GM21390 (cell line): Measurements from ENCODE around the gene ZSCAN20.
A peak's percentile ranks its signal among the peaks of the same experiment; 100 is the strongest.

Experiments
- ATAC-seq: cut with Tn5 transposase; IDR thresholded peaks from one replicate; pipeline ENCODE4 v1.9.1; 2021; ENCODE audit not compliant: unreplicated experiment

Gene ZSCAN20

GRCh38 chr1:33443080-33443704 lies 29.3 kb upstream of the ZSCAN20 start:
- no peak for ATAC-seq

DNA sequence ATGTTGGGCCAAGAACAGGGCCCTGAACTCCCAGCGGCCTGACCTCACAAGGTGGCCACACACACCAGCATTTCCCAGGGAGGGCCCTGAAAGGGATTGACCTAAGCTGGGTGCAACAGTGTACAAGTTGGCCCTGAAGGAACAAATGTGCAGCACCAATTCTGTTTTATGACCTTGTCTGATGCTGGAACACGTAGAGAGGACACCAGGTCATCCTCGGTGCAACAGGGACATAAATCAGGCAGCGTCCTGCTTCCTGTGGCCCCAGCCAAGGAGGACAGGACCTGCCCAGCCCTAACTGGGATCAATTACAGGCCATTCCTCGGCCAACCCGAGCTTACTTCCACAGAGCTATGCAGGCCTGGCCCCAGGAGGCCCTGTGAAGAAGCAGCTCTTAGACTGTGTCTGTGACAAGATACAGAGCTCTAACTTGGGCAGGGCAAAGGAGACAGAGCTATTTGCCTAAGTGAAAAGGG lies 28.7 kb upstream of the ZSCAN20 start:
- ATAC-seq, result no peak

DNA sequence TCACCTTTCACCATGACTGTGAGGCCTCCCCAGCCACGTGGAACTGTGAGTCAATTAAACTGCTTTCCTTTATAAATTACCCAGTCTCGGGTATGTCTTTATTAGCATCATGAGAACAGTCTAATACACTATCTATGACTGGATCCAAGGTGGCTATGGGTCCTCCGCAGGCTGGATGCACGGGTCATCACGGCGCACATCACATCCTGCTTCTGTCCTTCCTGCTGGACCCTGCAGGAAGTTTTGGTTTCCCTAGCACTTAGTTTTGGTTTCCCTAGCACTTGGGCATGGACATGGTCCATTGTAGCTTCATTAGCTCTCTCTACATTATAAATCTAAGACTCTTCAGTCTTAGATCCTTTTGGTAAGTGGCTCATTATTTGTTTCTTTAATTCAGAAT lies 27.3 kb upstream of the ZSCAN20 start:
- ATAC-seq, result no peak

GRCh38 chr1:33446590-33446989 lies 25.9 kb upstream of the ZSCAN20 start:
- ATAC-seq, result no peak

GRCh38 chr1:33454646-33455282 lies 17.7 kb upstream of the ZSCAN20 start:
- no peak for ATAC-seq

- no peak for ATAC-seq
Observed at GRCh38 chr1:33455539-33456501, 16.6 kb upstream of the ZSCAN20 start.

DNA sequence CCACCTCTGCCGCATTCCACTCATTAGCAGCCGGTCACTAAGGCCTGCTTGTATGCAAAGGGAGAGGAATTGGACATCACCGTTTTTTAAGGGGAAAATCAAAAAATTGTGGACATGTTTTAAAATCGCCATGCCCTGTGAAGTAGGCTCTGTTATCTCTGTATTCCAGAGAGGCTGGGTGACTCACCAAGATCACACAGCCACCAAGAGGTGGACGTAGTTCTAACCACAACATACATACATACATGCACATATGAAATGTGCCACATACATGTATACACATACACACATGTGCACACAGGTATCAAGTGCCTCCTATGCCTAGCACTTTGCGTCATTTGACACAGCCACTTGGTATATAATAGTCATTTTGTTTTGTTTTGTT lies 16.0 kb upstream of the ZSCAN20 start:
- no peak for ATAC-seq

DNA sequence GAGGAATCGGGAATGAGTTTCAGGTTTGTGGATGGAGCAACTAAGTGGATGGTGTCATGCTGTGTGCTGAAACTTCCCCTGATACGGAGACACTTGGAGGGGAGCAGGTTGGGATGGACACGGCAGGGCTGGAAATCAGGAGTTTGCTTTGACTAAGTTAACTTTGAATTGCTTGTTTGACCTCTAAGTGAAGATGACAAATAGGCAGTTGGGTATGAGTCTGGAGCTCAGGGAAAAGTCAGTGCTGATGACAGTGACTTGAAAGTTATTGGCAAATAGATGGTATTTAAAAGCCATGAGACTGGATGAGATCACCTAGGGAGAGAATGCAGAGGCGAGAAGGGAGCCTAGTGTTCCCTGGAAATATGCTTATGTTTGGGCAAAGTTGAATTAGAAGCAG lies 12.8 kb upstream of the ZSCAN20 start:
- ATAC-seq, result no peak

DNA sequence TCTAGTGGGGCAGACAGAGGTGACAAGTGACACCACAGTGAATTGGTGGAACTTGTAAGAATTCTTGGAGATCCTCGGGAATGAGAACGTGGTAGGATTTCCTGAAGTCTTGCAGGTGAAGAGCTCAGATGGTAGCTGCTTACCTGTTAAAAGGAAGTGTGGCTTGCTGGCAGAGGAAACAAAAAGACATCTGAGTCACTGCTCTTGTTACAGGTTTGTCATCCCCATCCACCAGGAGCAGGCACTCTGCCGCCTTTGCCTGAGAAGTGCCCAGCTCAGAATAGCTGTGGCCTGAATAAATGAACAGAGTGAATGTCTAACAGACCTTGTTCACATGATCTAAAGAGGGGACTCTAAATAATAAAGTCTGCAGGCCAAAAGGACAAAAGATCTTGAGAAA lies 12.3 kb upstream of the ZSCAN20 start:
- no peak for ATAC-seq

GRCh38 chr1:33460947-33461629 lies 11.4 kb upstream of the ZSCAN20 start:
- peak; percentile 73 for ATAC-seq

GRCh38 chr1:33462405-33463164 lies 9.9 kb upstream of the ZSCAN20 start:
- no peak for ATAC-seq

DNA sequence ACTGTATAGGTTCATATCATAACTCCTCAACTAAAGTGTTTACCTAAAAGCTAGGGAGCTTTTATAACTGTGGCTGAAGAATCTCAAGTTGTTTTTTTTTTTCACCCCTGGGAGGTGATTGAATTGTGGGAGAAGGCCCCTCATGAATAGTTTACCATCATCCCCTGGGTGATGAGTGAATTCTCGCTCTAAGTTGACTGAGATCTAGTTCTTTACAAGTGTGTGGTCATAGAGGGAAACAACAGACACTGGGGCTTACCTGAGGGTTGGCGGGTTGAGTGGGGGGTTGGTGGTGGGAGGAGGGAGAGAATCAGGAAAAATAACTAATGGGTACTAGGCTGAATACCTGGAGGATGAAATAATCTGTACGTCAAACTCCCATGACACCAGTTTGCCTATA lies 7.9 kb upstream of the ZSCAN20 start:
- ATAC-seq, result no peak

DNA sequence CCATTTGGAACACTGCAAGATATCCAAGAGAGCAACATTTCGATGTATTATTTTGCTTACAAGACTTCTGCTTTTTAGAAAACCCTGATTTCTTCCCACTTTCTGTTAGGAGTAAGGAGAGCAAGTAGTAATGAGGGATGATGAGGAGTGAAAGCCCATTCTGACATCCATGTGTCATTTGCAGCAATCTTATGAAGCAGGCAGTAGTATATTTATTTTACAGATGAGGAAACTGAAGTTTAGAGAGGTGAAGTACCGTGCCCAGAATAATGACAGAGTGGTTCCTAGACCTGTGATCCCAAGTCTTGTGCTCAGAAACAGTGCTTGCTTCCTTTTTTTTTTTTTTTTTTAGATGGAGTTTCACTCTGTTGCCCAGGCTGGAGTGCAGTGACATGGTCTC lies 7.1 kb upstream of the ZSCAN20 start:
- ATAC-seq, result no peak

- no peak for ATAC-seq
Observed at GRCh38 chr1:33466159-33466558, 6.3 kb upstream of the ZSCAN20 start.

GRCh38 chr1:33468011-33468410 lies 4.4 kb upstream of the ZSCAN20 start:
- no peak for ATAC-seq

DNA sequence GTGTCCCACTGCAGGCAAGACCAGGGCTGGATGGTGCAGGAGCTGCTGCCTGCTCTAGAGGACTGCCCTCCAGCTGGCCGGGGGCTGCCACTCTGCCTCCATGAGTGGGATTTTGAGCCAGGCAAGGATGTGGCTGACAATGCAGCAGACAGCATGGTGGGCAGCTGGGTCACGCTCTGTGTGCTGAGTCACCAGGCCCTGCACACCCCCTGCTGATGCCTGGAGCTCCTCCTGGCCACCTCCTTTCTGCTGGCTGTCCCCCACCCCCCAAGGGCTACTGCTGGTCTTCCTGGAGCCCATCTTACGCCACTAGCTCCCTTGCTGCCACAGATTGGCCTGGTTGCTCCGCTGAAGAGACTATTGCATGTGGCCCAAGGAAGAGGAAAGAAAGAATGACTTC lies 3.9 kb upstream of the ZSCAN20 start:
- ATAC-seq, result no peak

- no peak for ATAC-seq
Observed at GRCh38 chr1:33468967-33469366, 3.5 kb upstream of the ZSCAN20 start.

GRCh38 chr1:33469691-33470090 lies 2.8 kb upstream of the ZSCAN20 start:
- ATAC-seq, result no peak

GRCh38 chr1:33470495-33471012 lies 1.9 kb upstream of the ZSCAN20 start:
- ATAC-seq, result no peak

- ATAC-seq, result no peak
Observed at GRCh38 chr1:33471416-33471815, 1.0 kb upstream of the ZSCAN20 start.
